SH-SY5Y (cell line): ENCODE measurements around the gene NNAT.

Experiments used
- GATA2 ChIP-seq: IDR thresholded peaks from 2 replicates; pipeline ENCODE4 v1.6.1; 2011; ENCODE audit warnings: mild to moderate bottlenecking, low read depth, low read length
- GATA3 ChIP-seq: IDR thresholded peaks from 2 replicates; pipeline ENCODE4 v1.6.1; 2011; ENCODE audit warnings: low read depth, mild to moderate bottlenecking, low read length, moderate library complexity

NNAT gene

GRCh38 chr20:37564388-37565133 is 43.5 kb downstream of the NNAT start:
- TF ChIP-seq GATA2 (no peak), GATA3 (no peak)

- no peak for TF ChIP-seq GATA3
Measured at GRCh38 chr20:37565134-37565811, 44.2 kb downstream of the NNAT start.

DNA sequence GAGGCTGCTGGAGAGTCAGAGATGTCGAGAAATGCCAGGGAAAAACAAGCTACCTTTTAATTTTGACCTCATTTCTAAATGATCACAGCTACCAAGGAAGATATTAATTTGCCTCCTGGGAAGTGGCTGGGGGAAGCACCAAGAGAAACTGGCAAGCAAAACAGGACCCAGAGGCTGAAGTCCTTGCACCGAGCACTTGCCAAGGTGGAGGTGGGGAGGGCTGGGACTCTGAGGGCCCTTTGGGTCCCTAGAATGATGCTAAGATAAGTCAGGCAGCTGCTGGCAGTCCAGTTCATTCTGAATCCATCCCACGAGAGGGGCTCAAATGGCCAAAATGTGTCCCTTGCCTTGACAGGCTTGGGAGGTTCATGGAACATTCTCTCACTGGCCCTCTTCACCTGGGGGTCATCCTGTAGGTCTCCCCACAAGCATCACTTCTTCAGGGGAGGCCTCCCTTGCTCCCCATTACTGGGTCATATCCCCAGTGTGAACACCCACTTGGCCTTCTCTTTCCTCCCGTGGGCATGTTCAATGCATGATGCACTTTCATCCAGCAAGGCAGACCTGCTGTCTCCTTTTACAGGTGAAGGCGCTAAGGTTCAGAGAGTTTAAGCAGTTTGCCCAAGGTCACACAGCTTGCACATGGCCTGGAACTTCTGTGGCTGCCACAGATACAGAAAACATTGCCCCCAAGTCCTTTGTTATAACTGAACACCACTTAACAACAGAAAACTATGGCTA is 45.7 kb downstream of the NNAT start:
- TF ChIP-seq GATA2 (no peak), GATA3 (no peak)

- TF ChIP-seq GATA3: no peak
- TF ChIP-seq GATA2: no peak
Measured at GRCh38 chr20:37567331-37567665, 46.2 kb downstream of the NNAT start.

- TF ChIP-seq GATA3 (no peak), GATA2 (peak; percentile 64)
Measured at GRCh38 chr20:37567671-37568588, 46.9 kb downstream of the NNAT start.

DNA sequence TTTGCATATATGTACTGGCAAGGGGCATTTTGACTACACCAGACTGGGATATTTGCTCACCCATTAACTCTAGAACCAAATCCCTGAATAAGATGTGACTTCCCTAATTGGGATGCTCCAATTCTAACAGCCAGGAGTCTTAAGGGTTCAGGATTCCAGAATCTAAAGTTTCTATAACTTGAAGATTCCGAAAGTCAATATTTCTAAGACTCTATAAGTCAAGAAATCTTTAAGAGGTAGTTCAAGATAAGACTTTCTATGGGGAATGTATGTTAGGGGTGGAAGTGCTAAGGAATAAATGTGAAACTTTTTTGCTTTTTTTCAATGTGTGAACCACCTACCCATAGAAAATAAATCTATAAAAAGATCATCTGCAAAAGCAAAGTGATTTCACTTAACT is 49.4 kb downstream of the NNAT start:
- TF ChIP-seq GATA2 (no peak), GATA3 (no peak)

DNA sequence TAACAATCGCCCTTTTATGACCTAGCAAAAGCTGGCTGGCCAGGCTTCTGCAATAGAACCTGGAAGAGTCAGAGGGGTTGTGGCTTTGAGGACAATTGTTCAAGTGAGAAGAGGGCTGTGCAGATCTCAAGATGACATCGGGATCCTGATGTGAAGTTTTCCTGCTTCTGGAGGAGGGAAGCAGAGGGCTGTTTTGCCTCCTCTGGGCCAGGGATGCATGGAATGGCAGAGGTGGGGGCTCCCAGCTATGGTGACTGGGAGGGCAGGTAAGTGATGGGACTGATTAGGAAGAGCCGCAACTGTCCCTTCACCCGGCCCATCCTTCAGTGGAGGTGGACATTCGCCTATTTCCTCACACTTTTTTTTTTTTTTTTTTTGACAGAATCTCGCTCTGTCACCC is 50.0 kb downstream of the NNAT start:
- TF ChIP-seq GATA2 (no peak), GATA3 (no peak)
